Mesenchymal stem cell (in vitro differentiated cells and primary cell): ENCODE results near the gene FAM177A1.

Source experiments
- DNase-seq: peaks from one replicate; pipeline ENCODE4 v3.0.0-alpha.2; 2013
- H2AFZ ChIP-seq: one replicate; pipeline ENCODE4 v1.6.1; 2013; ENCODE audit warnings: low read depth, mild to moderate bottlenecking, control low read depth, inconsistent platforms, low read length, moderate library complexity
- H2AK5ac ChIP-seq: 2 replicates; pipeline ENCODE4 v1.6.1; 2013; ENCODE audit warnings: low read length, moderate library complexity, mild to moderate bottlenecking, inconsistent platforms; ENCODE audit not compliant: severe bottlenecking
- H2BK120ac ChIP-seq: one replicate; pipeline ENCODE4 v1.6.1; 2013; ENCODE audit warnings: low read depth, mild to moderate bottlenecking, inconsistent platforms, low read length, moderate library complexity
- H2BK12ac ChIP-seq, 2 experiments: one replicate each; pipeline ENCODE4 v1.6.1; 2013; ENCODE audit warnings: inconsistent platforms in 2 of 2, low read length in 2 of 2, mild to moderate bottlenecking in 2 of 2, moderate library complexity in 2 of 2, control low read depth in 1 of 2
- H2BK15ac ChIP-seq: one replicate; pipeline ENCODE4 v1.6.1; 2013; ENCODE audit warnings: mild to moderate bottlenecking, low read depth, inconsistent platforms; ENCODE audit not compliant: poor library complexity, severe bottlenecking
- H2BK5ac ChIP-seq: 2 replicates; pipeline ENCODE4 v1.6.1; 2013; ENCODE audit warnings: low read depth, mild to moderate bottlenecking, low read length, control low read depth, inconsistent platforms; ENCODE audit not compliant: poor library complexity, severe bottlenecking
- H3K14ac ChIP-seq, 2 experiments: one replicate each; pipeline ENCODE4 v1.6.1; 2013; ENCODE audit warnings: inconsistent platforms in 2 of 2, low read length in 2 of 2, control low read depth in 1 of 2, mild to moderate bottlenecking in 1 of 2, moderate library complexity in 1 of 2
- H3K18ac ChIP-seq, 2 experiments: one replicate each; pipeline ENCODE4 v1.6.1; 2013; ENCODE audit warnings: inconsistent platforms in 2 of 2, low read length in 2 of 2, control low read depth in 1 of 2, low read depth in 1 of 2, mild to moderate bottlenecking in 1 of 2
- H3K23ac ChIP-seq, 2 experiments: one replicate each; pipeline ENCODE4 v1.6.1; 2013; ENCODE audit warnings: inconsistent platforms in 2 of 2, low read length in 2 of 2, mild to moderate bottlenecking in 2 of 2, moderate library complexity in 2 of 2, control low read depth in 1 of 2
- H3K27ac ChIP-seq: 2 replicates; pipeline ENCODE4 v1.5.1; 2013; ENCODE audit warnings: mild to moderate bottlenecking, moderate library complexity, low read length, control low read depth, inconsistent platforms; ENCODE audit not compliant: poor library complexity, severe bottlenecking
- H3K27me3 ChIP-seq, 2 experiments: 2 replicates each; pipeline versions ENCODE4 v1.6.1 to v1.7.0; 2013; ENCODE audit warnings: low read length in 2 of 2, mild to moderate bottlenecking in 2 of 2, moderate library complexity in 2 of 2, control low read depth in 1 of 2, inconsistent platforms in 1 of 2; ENCODE audit not compliant: control insufficient read depth in 1 of 2, insufficient read depth in 1 of 2
- H3K36me3 ChIP-seq, 2 experiments: 2 replicates each; pipeline versions ENCODE4 v1.6.1 to v1.7.0; 2013; ENCODE audit warnings: low read length in 2 of 2, control low read depth in 1 of 2, inconsistent platforms in 1 of 2, low read depth in 1 of 2, mild to moderate bottlenecking in 1 of 2; ENCODE audit not compliant: insufficient read depth in 2 of 2, control insufficient read depth in 1 of 2
- H3K4ac ChIP-seq, 2 experiments: one replicate each; pipeline ENCODE4 v1.6.1; 2013; ENCODE audit warnings: inconsistent platforms in 2 of 2, low read length in 2 of 2, mild to moderate bottlenecking in 2 of 2, moderate library complexity in 2 of 2, control low read depth in 1 of 2, low read depth in 1 of 2
- H3K4me1 ChIP-seq: 2 replicates; pipeline ENCODE4 v1.6.1; 2013; ENCODE audit warnings: low read depth, low read length, control low read depth; ENCODE audit not compliant: control insufficient read depth, insufficient read depth
- H3K4me2 ChIP-seq: 2 replicates; pipeline ENCODE4 v1.6.1; 2013; ENCODE audit warnings: low read length, mild to moderate bottlenecking, inconsistent platforms; ENCODE audit not compliant: poor library complexity, severe bottlenecking
- H3K4me3 ChIP-seq, 2 experiments: 2 replicates each; pipeline versions ENCODE4 v1.5.1 to v1.7.0; 2013; ENCODE audit warnings: low read length in 2 of 2, mild to moderate bottlenecking in 2 of 2, control low read depth in 1 of 2, low read depth in 1 of 2; ENCODE audit not compliant: insufficient read depth in 1 of 2
- H3K79me1 ChIP-seq: replicated peaks from 2 replicates; pipeline ENCODE4 v1.6.1; 2013; ENCODE audit warnings: mild to moderate bottlenecking, control low read depth, low read length, inconsistent platforms; ENCODE audit not compliant: poor library complexity, severe bottlenecking
- H3K9ac ChIP-seq: 2 replicates; pipeline ENCODE4 v1.7.0; 2013; ENCODE audit warnings: mild to moderate bottlenecking, low read length, moderate library complexity
- H3K9me3 ChIP-seq: 2 replicates; pipeline ENCODE4 v1.7.0; 2013; ENCODE audit warnings: mild to moderate bottlenecking, low read length; ENCODE audit not compliant: control insufficient read depth
- H4K8ac ChIP-seq: one replicate; pipeline ENCODE4 v1.6.1; 2013; ENCODE audit warnings: inconsistent platforms, mild to moderate bottlenecking, low read length, moderate library complexity
- H4K91ac ChIP-seq: one replicate; pipeline ENCODE4 v1.6.1; 2013; ENCODE audit warnings: mild to moderate bottlenecking, low read length, inconsistent platforms
- WGBS: methylation state at CpG from one replicate; pipeline ENCODE4 v1.1.7; 2013; ENCODE audit warnings: mixed read lengths; 5-methylcytosine and 5-hydroxymethylcytosine counted together

Gene FAM177A1

GRCh38 chr14:35116242-35116641 lies 70.2 kb downstream of the FAM177A1 start:
- H2BK5ac ChIP-seq = no peak overlapping the region
- H3K4me1 ChIP-seq = peaks cover 5% of the 10 kb centered on the region
- peaks cover 22 to 67% of the 10 kb centered on the region in 2 experiments for H3K36me3 ChIP-seq
- no peak for DNase-seq
- no peak overlapping the region for H3K9ac ChIP-seq
- H3K79me1 ChIP-seq = peaks cover 33% of the 10 kb centered on the region
- peaks cover 12% of the 10 kb centered on the region for H3K9me3 ChIP-seq
- WGBS = 100% methylated on average over 3 of the region's 4 CpGs
- H3K4me3 ChIP-seq = no peak overlapping the region
- H3K27ac ChIP-seq = no peak overlapping the region
- no peak overlapping the region for H4K8ac ChIP-seq
- H3K27me3 ChIP-seq = no peaks in the 10 kb centered on the region
- H3K4me2 ChIP-seq = no peak overlapping the region
- H2AK5ac ChIP-seq = no peak overlapping the region
- no peak overlapping the region for H2BK15ac ChIP-seq
- H2BK12ac ChIP-seq = no peak overlapping the region
- H3K23ac ChIP-seq = no peak overlapping the region
- H3K14ac ChIP-seq = no peak overlapping the region
- no peak overlapping the region for H2AFZ ChIP-seq
- no peak overlapping the region for H3K18ac ChIP-seq
- H2BK120ac ChIP-seq = no peak overlapping the region
- no peak overlapping the region for H3K4ac ChIP-seq
- no peak overlapping the region for H4K91ac ChIP-seq

GRCh38 chr14:35117112-35117511 lies 71.0 kb downstream of the FAM177A1 start:
- H2BK5ac ChIP-seq = no peak overlapping the region
- no peak overlapping the region for H3K4me3 ChIP-seq
- no peak overlapping the region for H2BK120ac ChIP-seq
- no peak overlapping the region for H3K23ac ChIP-seq
- peaks cover 5% of the 10 kb centered on the region for H3K4me1 ChIP-seq
- peaks cover 28% of the 10 kb centered on the region for H3K79me1 ChIP-seq
- no peak overlapping the region for H3K4ac ChIP-seq
- H2BK15ac ChIP-seq = no peak overlapping the region
- no peak overlapping the region for H2BK12ac ChIP-seq
- DNase-seq = no peak
- H3K14ac ChIP-seq = no peak overlapping the region
- H3K4me2 ChIP-seq = no peak overlapping the region
- H2AK5ac ChIP-seq = no peak overlapping the region
- H4K91ac ChIP-seq = no peak overlapping the region
- peaks cover 4% of the 10 kb centered on the region for H3K9me3 ChIP-seq
- 100% methylated on average over 2 of the region's 2 CpGs for WGBS
- H3K27ac ChIP-seq = no peak overlapping the region
- H3K18ac ChIP-seq = no peak overlapping the region
- no peak overlapping the region for H2AFZ ChIP-seq
- H3K36me3 ChIP-seq = peaks cover 14 to 58% of the 10 kb centered on the region in 2 experiments
- H4K8ac ChIP-seq = no peak overlapping the region
- H3K9ac ChIP-seq = no peak overlapping the region
- no peaks in the 10 kb centered on the region for H3K27me3 ChIP-seq

DNA sequence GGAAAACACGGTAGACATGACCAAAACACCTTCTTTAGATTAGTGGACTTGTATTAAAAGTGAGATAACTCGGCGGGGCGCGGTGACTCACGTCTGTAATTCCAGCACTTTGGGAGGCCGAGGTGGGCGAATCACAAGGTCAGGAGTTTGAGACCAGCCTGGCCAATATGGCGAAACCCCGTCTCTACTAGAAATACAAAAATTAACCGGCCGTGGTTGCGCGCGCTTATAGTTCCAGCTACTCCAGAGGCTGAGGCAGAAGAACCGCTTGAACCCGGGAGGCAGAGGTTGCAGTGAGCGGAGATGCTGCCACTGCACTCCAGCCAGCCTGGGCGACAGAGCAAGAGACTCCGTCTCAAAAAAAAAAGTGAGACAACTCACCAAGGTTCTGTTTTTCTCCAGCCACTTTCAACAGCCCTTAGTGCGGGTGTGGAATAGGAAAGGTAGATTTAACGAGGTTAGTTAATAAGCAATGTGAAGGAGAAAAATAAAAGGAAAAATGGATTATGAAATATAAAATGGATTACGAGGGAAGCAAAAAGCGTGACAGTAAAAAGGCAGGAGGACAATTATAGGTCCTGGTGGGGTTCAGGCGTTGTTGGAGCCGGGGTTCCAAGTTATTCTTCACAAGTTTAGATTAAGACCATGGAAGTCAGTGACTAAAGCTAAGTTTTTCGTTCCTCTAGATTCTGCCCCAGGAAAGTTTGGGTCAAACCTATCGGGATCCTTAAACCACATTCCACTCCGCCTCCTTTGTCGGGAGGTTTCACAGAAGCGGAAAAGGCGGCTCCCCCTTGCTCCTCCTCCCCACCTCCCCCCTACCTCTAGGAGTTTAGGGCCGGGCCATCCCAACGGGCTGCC lies 75.2 kb downstream of the FAM177A1 start:
- no peaks in the 10 kb centered on the region for H3K9me3 ChIP-seq
- peak overlapping the region; percentile 98 for H4K8ac ChIP-seq
- H3K18ac ChIP-seq = peak overlapping the region; percentile 92 to 95
- H2AFZ ChIP-seq = no peak overlapping the region
- H3K79me1 ChIP-seq = peaks cover 32% of the 10 kb centered on the region
- no peak overlapping the region for H2BK15ac ChIP-seq
- peak overlapping the region; percentile 100 for H3K27ac ChIP-seq
- H2BK12ac ChIP-seq = no peak overlapping the region
- H2AK5ac ChIP-seq = no peak overlapping the region
- 39% methylated on average over 32 of the region's 34 CpGs for WGBS
- H3K4me3 ChIP-seq = peak overlapping the region; percentile 83 to 97
- DNase-seq = peak; percentile 3
- H3K36me3 ChIP-seq = peaks cover 12 to 25% of the 10 kb centered on the region in 2 experiments
- peak overlapping the region; percentile 94 for H3K9ac ChIP-seq
- peak overlapping the region; percentile 93 for H2BK5ac ChIP-seq
- peak overlapping the region; percentile 76 for H3K4me2 ChIP-seq
- peaks cover 6% of the 10 kb centered on the region for H3K4me1 ChIP-seq
- H3K4ac ChIP-seq = peak overlapping the region; percentile 71 to 94
- H2BK120ac ChIP-seq = no peak overlapping the region
- no peak overlapping the region for H3K14ac ChIP-seq
- no peaks in the 10 kb centered on the region for H3K27me3 ChIP-seq
- H3K23ac ChIP-seq = no peak overlapping the region
- peak overlapping the region; percentile 78 for H4K91ac ChIP-seq

DNA sequence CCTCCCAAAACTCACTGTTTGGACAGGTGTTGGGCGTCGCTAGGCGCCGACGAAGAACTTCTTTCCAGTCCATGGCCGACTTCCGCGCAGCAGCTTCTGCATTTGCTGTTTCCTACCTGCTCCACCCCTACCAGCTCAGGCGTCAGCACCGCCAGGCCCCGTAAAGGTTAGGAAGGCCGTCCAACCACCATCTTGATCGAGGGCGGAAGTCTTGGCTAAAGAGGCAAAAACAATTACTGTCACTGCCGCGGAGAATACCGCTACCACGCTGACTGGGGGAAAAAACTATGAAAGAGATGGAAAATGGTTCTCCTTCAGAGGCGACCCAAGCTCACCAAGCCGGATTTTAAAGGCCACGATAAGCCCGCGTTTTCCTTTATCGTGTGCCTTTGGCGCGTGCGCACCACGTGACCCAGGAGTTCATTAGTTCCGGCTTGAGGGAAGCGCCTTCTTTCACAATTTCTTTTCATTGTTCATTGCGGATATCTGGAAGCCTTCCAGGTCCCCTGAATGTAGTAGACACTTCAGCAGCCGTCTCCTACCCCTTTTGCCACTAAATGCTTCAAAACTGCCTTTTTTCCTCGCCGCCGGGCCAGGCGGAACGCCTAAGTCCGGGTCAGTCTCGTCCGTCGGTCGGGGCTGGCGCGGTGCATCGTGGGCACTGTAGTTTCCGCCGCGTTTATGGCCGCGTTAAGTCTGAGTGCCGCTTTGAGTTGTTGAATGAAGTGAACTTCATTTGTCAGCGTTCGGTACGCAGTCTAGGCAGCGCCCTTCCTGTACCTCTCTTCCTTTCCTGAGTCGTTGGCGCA lies 76.0 kb downstream of the FAM177A1 start, which contains the start of the genes PPP2R3C and PRORP:
Gene PPP2R3C, minus strand, starts transcription at position 104 of the 809 bp plus-strand sequence. Its CDS starts 31 bp downstream, at position 73.
Gene PRORP, plus strand, starts transcription at position 666 of the 809 bp plus-strand sequence. CDS start 694 bp downstream, outside the sequence.
- peak within 1 kb of the TSS; percentile 98 for H2BK15ac ChIP-seq
- peak within 1 kb of the TSS; percentile 45 to 92 for H2BK12ac ChIP-seq
- peak within 1 kb of the TSS; percentile 94 for H3K9ac ChIP-seq
- peak; percentile 95 for DNase-seq
- H4K8ac ChIP-seq = peak within 1 kb of the TSS; percentile 98
- H3K79me1 ChIP-seq = peaks cover 31% of the 10 kb centered on the region
- no peaks in the 10 kb centered on the region for H3K9me3 ChIP-seq
- peaks cover 12 to 23% of the 10 kb centered on the region in 2 experiments for H3K36me3 ChIP-seq
- peak within 1 kb of the TSS; percentile 71 to 94 for H3K4ac ChIP-seq
- peak within 1 kb of the TSS; percentile 100 for H3K27ac ChIP-seq
- under 1% methylated on average over 44 of the region's 57 CpGs for WGBS
- H2BK120ac ChIP-seq = peak within 1 kb of the TSS; percentile 90
- H3K4me3 ChIP-seq = peak within 1 kb of the TSS; percentile 83 to 97
- H2AK5ac ChIP-seq = no peak within 1 kb of the TSS
- peak within 1 kb of the TSS; percentile 92 to 95 for H3K18ac ChIP-seq
- no peaks in the 10 kb centered on the region for H3K27me3 ChIP-seq
- H3K4me2 ChIP-seq = peak within 1 kb of the TSS; percentile 76
- H3K4me1 ChIP-seq = peaks cover 6% of the 10 kb centered on the region
- H2BK5ac ChIP-seq = peak within 1 kb of the TSS; percentile 93
- H2AFZ ChIP-seq = peak within 1 kb of the TSS; percentile 96
- peak within 1 kb of the TSS in 1 of 2 experiments; percentile 84 for H3K14ac ChIP-seq
- H4K91ac ChIP-seq = peak within 1 kb of the TSS; percentile 78
- H3K23ac ChIP-seq = no peak within 1 kb of the TSS
